ENCODE results near the gene PKLR.

DNA sequence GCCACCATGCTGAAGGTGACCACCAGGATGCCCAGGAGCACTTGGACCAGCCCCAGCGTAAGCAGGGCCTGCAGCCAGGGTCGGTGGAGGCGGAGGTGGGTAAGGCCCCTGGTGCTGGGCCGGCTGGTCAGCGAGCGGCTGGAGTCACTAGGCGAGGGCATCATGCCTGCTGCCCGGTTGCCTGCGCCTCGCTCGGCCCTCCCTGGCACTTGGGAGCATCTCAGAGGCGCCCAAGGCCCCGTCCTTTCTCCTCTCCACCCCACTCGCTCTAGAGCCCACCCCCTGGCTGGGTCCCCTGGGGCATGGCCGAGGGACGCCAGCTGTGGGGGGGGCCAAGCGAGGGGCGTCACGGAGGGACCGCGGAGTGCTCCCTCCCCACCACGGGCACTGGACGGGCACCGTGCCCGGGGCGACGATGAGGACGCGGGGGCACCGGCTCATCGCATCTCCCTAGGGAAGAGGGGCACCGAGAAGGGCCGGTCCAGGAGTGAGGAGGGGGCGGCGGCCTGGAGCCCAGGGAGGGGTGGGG is 46.5 kb downstream of the PKLR start:
- TF ChIP-seq, protein P1, sequence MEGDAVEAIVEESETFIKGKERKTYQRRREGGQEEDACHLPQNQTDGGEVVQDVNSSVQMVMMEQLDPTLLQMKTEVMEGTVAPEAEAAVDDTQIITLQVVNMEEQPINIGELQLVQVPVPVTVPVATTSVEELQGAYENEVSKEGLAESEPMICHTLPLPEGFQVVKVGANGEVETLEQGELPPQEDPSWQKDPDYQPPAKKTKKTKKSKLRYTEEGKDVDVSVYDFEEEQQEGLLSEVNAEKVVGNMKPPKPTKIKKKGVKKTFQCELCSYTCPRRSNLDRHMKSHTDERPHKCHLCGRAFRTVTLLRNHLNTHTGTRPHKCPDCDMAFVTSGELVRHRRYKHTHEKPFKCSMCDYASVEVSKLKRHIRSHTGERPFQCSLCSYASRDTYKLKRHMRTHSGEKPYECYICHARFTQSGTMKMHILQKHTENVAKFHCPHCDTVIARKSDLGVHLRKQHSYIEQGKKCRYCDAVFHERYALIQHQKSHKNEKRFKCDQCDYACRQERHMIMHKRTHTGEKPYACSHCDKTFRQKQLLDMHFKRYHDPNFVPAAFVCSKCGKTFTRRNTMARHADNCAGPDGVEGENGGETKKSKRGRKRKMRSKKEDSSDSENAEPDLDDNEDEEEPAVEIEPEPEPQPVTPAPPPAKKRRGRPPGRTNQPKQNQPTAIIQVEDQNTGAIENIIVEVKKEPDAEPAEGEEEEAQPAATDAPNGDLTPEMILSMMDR (IDR thresholded peaks at IDR 0.05; ENCODE audit: low read length): no peak
- no peak for TF ChIP-seq EZH2 (optimal IDR thresholded peaks at IDR 0.05; ENCODE audit: low read depth, low read length)

Measured in MM.1S (cell line).